HEK293 (cell line): ENCODE results near the gene TAS1R2.
"Not testable (repeated sequence)": the region's sequence is repeated elsewhere in the genome, so short reads cannot be mapped to it uniquely, and the experiment has no call there.

Experiments used
- CTCF ChIP-seq: fragments of 450-650 bp; formaldehyde crosslinking; IDR thresholded peaks from 2 replicates; pipeline ENCODE4 v1.5.1; 2016; ENCODE audit warnings: missing biosample characterization, missing genetic modification characterization
- HOXC10 ChIP-seq: sonication (generic); formaldehyde crosslinking; IDR thresholded peaks from 2 replicates; pipeline ENCODE4 v1.8.1; 2023; ENCODE audit warnings: mild to moderate bottlenecking, missing genetic modification reagents
- KLF16 ChIP-seq: fragments of 450-650 bp; formaldehyde crosslinking; IDR thresholded peaks from 2 replicates; pipeline ENCODE4 v1.5.1; 2017; ENCODE audit warnings: missing biosample characterization, missing genetic modification characterization
- PRDM6 ChIP-seq: fragments of 450-650 bp; formaldehyde crosslinking; IDR thresholded peaks from 2 replicates; pipeline ENCODE4 v1.5.1; 2017; ENCODE audit warnings: missing biosample characterization, missing genetic modification characterization
- SP3 ChIP-seq: fragments of 450-650 bp; formaldehyde crosslinking; IDR thresholded peaks from 2 replicates; pipeline ENCODE4 v1.5.1; 2016; ENCODE audit warnings: missing biosample characterization, missing genetic modification characterization
- TCF7L2 ChIP-seq: IDR thresholded peaks from 2 replicates; pipeline ENCODE4 v1.6.1; 2011; ENCODE audit warnings: low read depth, mild to moderate bottlenecking, inconsistent platforms, low read length, moderate library complexity, borderline replicate concordance
- YY1 ChIP-seq: fragments of 450-650 bp; formaldehyde crosslinking; IDR thresholded peaks from 2 replicates; pipeline ENCODE4 v1.5.1; 2018; ENCODE audit warnings: missing biosample characterization, missing genetic modification characterization
- ZBTB26 ChIP-seq: fragments of 450-650 bp; formaldehyde crosslinking; optimal IDR thresholded peaks from 2 replicates; pipeline ENCODE3; 2016; ENCODE audit warnings: missing biosample characterization, mild to moderate bottlenecking, missing genetic modification characterization
- ZNF10 ChIP-seq: fragments of 450-650 bp; formaldehyde crosslinking; IDR thresholded peaks from 2 replicates; pipeline ENCODE4 v1.5.1; 2017; ENCODE audit warnings: missing biosample characterization, missing genetic modification characterization
- ZNF23 ChIP-seq: fragments of 450-650 bp; formaldehyde crosslinking; IDR thresholded peaks from 2 replicates; pipeline ENCODE4 v1.5.1; 2016; ENCODE audit warnings: missing biosample characterization, missing genetic modification characterization, borderline replicate concordance
- ZNF362 ChIP-seq: fragments of 450-650 bp; formaldehyde crosslinking; IDR thresholded peaks from 2 replicates; pipeline ENCODE4 v1.5.1; 2016; ENCODE audit warnings: missing biosample characterization, missing genetic modification characterization
- ZNF366 ChIP-seq: fragments of 450-650 bp; formaldehyde crosslinking; conservative IDR thresholded peaks from 2 replicates; pipeline ENCODE4 v1.5.1; 2016; ENCODE audit warnings: missing biosample characterization, missing genetic modification characterization
- ZNF423 ChIP-seq: fragments of 450-650 bp; formaldehyde crosslinking; IDR thresholded peaks from 2 replicates; pipeline ENCODE4 v1.5.1; 2016; ENCODE audit warnings: missing biosample characterization, missing genetic modification characterization
- ZNF561 ChIP-seq: fragments of 450-650 bp; IDR thresholded peaks from 2 replicates; pipeline ENCODE4 v1.5.1; 2018; ENCODE audit warnings: missing biosample characterization, missing genetic modification characterization, borderline replicate concordance

GRCh38 chr1:18832319-18832718, 27.1 kb downstream of the TAS1R2 start:
- TF ChIP-seq CTCF (tag by site-specific recombination); ZBTB26 (tag by site-specific recombination); PRDM6 (tag by site-specific recombination); ZNF10 (tag by site-specific recombination); SP3 (tag by site-specific recombination); ZNF362 (tag by site-specific recombination); TCF7L2; ZNF561 (tag by site-specific recombination); ZNF423 (tag by site-specific recombination); KLF16 (tag by site-specific recombination); ZNF23; HOXC10 (CRISPR knock-in tag); ZNF366 (tag by site-specific recombination); YY1: not testable (repeated sequence)
